ENCODE results near the gene CABLES2. TPM values are rescaled to one million over a fixed set of nuclear protein-coding genes. Genes with fewer than 3 reads are reported as not detected.

Gene CABLES2
- total and polyA plus RNA-seq, 2 donors (not counting 3 experiments of a cell fraction or from before 2014, with no cell fraction given) = 7.8 to 9.9 TPM

GRCh38 chr20:62412194-62413024 lies 5.3 kb upstream of the CABLES2 start:
- DNase-seq (ENCODE audit: low read depth, low spot score) (no peak), FAIRE-seq (no peak)
- H3K27ac ChIP-seq (ENCODE audit: insufficient read depth, low read depth, low read length) = no peak overlapping the region
- no peaks in the 10 kb centered on the region for H3K9me1 ChIP-seq (replicated peaks; ENCODE audit: control insufficient read depth, extremely low read depth, insufficient read depth, low read length)
- H3K4me2 ChIP-seq (ENCODE audit: insufficient read depth, low read length) = no peak overlapping the region
- H3K4me3 ChIP-seq (replicated peaks in 1 of 3; ENCODE audit: insufficient read depth in 1 of 3, low read depth in 1 of 3, low read length in 3 of 3) = no peak overlapping the region
- no TSS peak for BruUV-seq (replicated peaks)
- CTCF ChIA-PET = no interaction called here
- no peak overlapping the region for H2AFZ ChIP-seq (ENCODE audit: low read depth, low read length)
- dilution Hi-C loops (cut with MboI; ENCODE audit: extremely low pct_ligation_motif_present, low sequenced_read_pairs) = no loop called here
- no peak overlapping the region for H3K9ac ChIP-seq (replicated peaks; ENCODE audit: extremely low read depth, insufficient read depth, low read length)
- H3K79me2 ChIP-seq (ENCODE audit: control insufficient read depth, insufficient read depth, low read length) = no peaks in the 10 kb centered on the region
- TF ChIP-seq, protein P1, sequence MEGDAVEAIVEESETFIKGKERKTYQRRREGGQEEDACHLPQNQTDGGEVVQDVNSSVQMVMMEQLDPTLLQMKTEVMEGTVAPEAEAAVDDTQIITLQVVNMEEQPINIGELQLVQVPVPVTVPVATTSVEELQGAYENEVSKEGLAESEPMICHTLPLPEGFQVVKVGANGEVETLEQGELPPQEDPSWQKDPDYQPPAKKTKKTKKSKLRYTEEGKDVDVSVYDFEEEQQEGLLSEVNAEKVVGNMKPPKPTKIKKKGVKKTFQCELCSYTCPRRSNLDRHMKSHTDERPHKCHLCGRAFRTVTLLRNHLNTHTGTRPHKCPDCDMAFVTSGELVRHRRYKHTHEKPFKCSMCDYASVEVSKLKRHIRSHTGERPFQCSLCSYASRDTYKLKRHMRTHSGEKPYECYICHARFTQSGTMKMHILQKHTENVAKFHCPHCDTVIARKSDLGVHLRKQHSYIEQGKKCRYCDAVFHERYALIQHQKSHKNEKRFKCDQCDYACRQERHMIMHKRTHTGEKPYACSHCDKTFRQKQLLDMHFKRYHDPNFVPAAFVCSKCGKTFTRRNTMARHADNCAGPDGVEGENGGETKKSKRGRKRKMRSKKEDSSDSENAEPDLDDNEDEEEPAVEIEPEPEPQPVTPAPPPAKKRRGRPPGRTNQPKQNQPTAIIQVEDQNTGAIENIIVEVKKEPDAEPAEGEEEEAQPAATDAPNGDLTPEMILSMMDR (IDR thresholded peaks at IDR 0.05; ENCODE audit: extremely low read depth in 1 of 2, insufficient read depth in 1 of 2, low read depth in 1 of 2, low read length in 2 of 2) = no peak
- TF ChIP-seq MAX (IDR thresholded peaks at IDR 0.05; ENCODE audit: insufficient read depth, insufficient read length) (no peak), POLR2A (IDR thresholded peaks at IDR 0.05; ENCODE audit: low read depth, low read length) (no peak), JUN (IDR thresholded peaks at IDR 0.05; ENCODE audit: borderline replicate concordance, insufficient read depth, insufficient read length, low read depth) (no peak), MYC (IDR thresholded peaks at IDR 0.05; ENCODE audit: low read depth, low read length) (no peak), EZH2 (IDR thresholded peaks at IDR 0.05; ENCODE audit: borderline replicate concordance, low read depth, low read length, severe bottlenecking) (no peak), POLR2AphosphoS5 (IDR thresholded peaks at IDR 0.05; ENCODE audit: insufficient read depth, low read depth, low read length) (no peak), GATA2 (IDR thresholded peaks at IDR 0.05; ENCODE audit: insufficient read depth, insufficient read length, low read depth, low read length) (no peak), FOS (IDR thresholded peaks at IDR 0.05; ENCODE audit: borderline replicate concordance, insufficient read depth, low read length) (no peak)
- no peaks in the 10 kb centered on the region for H3K27me3 ChIP-seq (ENCODE audit: control insufficient read depth in 2 of 2, insufficient read depth in 2 of 2, low read length in 2 of 2)
- H3K4me1 ChIP-seq (ENCODE audit: control insufficient read depth, extremely low read depth, insufficient read depth, low read length) = peaks cover 2% of the 10 kb centered on the region
- intact Hi-C loops (cut with micrococcal nuclease) = no loop called here
- no peaks in the 10 kb centered on the region for H3K9me3 ChIP-seq (replicated peaks; ENCODE audit: control insufficient read depth, insufficient read depth, low read length)
- no peaks in the 10 kb centered on the region for H4K20me1 ChIP-seq (replicated peaks; ENCODE audit: control insufficient read depth, extremely low read depth, insufficient read depth, low read length)
- no peaks in the 10 kb centered on the region for H3K36me3 ChIP-seq (ENCODE audit: control insufficient read depth in 2 of 2, extremely low read depth in 1 of 2, insufficient read depth in 2 of 2, low read length in 2 of 2)
- POLR2A ChIA-PET = no interaction called here
